Glomerular endothelial cell (primary cell): Measurements from ENCODE around the gene GPR37L1. TPM values are rescaled to one million over a fixed set of nuclear protein-coding genes. Genes with fewer than 3 reads are reported as not detected.

Source experiments
- DNase-seq: peaks from one replicate; pipeline ENCODE4 v3.0.0-alpha.2; 2011; ENCODE audit warnings: low read depth, low spot score; ENCODE audit errors: extremely low read depth
- total RNA-seq: library from RNA; depleted of rRNA; stranded (reverse); fragments of >200 nt; gene quantifications from 2 replicates; pipeline ENCODE4 v1.2.3, GENCODE V29; 2015

The GPR37L1 gene
- total RNA-seq, 1 donor from 2014 or later: 0.06 TPM

GRCh38 chr1:202154148-202154765 is 31.5 kb downstream of the GPR37L1 start:
- no peak for DNase-seq

- no peak for DNase-seq
Measured at GRCh38 chr1:202154766-202155477, 32.2 kb downstream of the GPR37L1 start.

- peak; percentile 18 for DNase-seq
Measured at GRCh38 chr1:202155478-202156021, 32.8 kb downstream of the GPR37L1 start.

GRCh38 chr1:202156590-202156989 is 33.9 kb downstream of the GPR37L1 start:
- no peak for DNase-seq

GRCh38 chr1:202157945-202158344 is 35.2 kb downstream of the GPR37L1 start:
- DNase-seq: no peak

- DNase-seq: no peak
Measured at GRCh38 chr1:202158810-202159533, 36.3 kb downstream of the GPR37L1 start.

GRCh38 chr1:202159534-202160371 is 37.0 kb downstream of the GPR37L1 start:
- no peak for DNase-seq

- DNase-seq: no peak
Measured at GRCh38 chr1:202160377-202160940, 37.7 kb downstream of the GPR37L1 start, which contains the start of gene PTPN7. PTPN7 (minus strand) TSS chr1:202160602; CDS start chr1:202159402, 1,200 bp downstream.

GRCh38 chr1:202161151-202162046 is 38.7 kb downstream of the GPR37L1 start:
- no peak for DNase-seq

GRCh38 chr1:202162047-202162417 is 39.3 kb downstream of the GPR37L1 start:
- DNase-seq: no peak

GRCh38 chr1:202162418-202163280 is 39.9 kb downstream of the GPR37L1 start:
- DNase-seq: no peak

- DNase-seq: no peak
Measured at GRCh38 chr1:202163281-202164270, 40.9 kb downstream of the GPR37L1 start.

- no peak for DNase-seq
Measured at GRCh38 chr1:202164271-202165037, 41.7 kb downstream of the GPR37L1 start.

GRCh38 chr1:202165267-202165941 is 42.7 kb downstream of the GPR37L1 start:
- DNase-seq: no peak

- DNase-seq: no peak
Measured at GRCh38 chr1:202165942-202166843, 43.5 kb downstream of the GPR37L1 start.
